HepG2 (cell line): Measurements from ENCODE around the gene IL17A. TPM values are rescaled to one million over a fixed set of nuclear protein-coding genes. Genes with fewer than 3 reads are reported as not detected.

Experiments used
- ATAC-seq: fragments of 200-7000 bp; cut with Tn5 transposase; 3 replicates; pipeline ENCODE4 v1.9.1; 2020; ENCODE audit warnings: mild to moderate bottlenecking, moderate library complexity
- BruUV-seq: library from RNA; stranded (reverse); fragments of 400-500 nt; replicated peaks from 2 replicates; lab custom pipeline; 2021; lab: Mats Ljungman, UMichigan
- CTCF ChIA-PET: fragments of 300-600 bp; formaldehyde crosslinking; extraction: SDS; loops from one replicate; lab custom pipeline; 2021; ENCODE audit warnings: low total read pairs, inconsistent platforms, low intra/inter-chr PET ratio; lab: Yijun Ruan, JAX
- POLR2A ChIA-PET: fragments of 350-600 bp; sonication (Branson Sonifier 250); formaldehyde crosslinking; loops from one replicate; lab custom pipeline; 2020; ENCODE audit warnings: antibody characterized with exemption, inconsistent platforms; lab: Yijun Ruan, JAX
- DNase-seq: peaks from one replicate; pipeline ENCODE4 v3.0.0-alpha.2; 2015; ENCODE audit warnings: low spot score
- FAIRE-seq: peaks from 3 replicates; lab custom pipeline; 2011; peaks lifted over from hg19 to GRCh38; lab: Jason Lieb, UNC
- H2AFZ ChIP-seq: one replicate; pipeline ENCODE4 v1.6.1; 2011; ENCODE audit warnings: low read length, inconsistent platforms
- H3K27ac ChIP-seq: fragments of 300-600 bp; 3 replicates; pipeline ENCODE4 v1.8.0; 2011; ENCODE audit warnings: mixed run types, mild to moderate bottlenecking, mixed read lengths, low read length, inconsistent platforms; ENCODE audit not compliant: insufficient read depth; ENCODE audit errors: extremely low read length
- H3K27me3 ChIP-seq, 2 experiments: fragments of 200-600 bp in 1 of 2; 2 replicates in 1 of 2; 3 replicates in 1 of 2; pipeline versions ENCODE4 v1.6.0 to v1.8.0; 2011; ENCODE audit warnings: low read length in 2 of 2, mild to moderate bottlenecking in 2 of 2, moderate library complexity in 2 of 2, inconsistent platforms in 1 of 2; ENCODE audit not compliant: insufficient read depth in 2 of 2, control insufficient read depth in 1 of 2
- H3K36me3 ChIP-seq, 2 experiments: fragments of 200-600 bp in 1 of 2; replicated peaks in 1 of 2; 2 replicates in 1 of 2; 3 replicates in 1 of 2; pipeline versions ENCODE4 v1.5.1 to v1.8.0; 2011; ENCODE audit warnings: low read length in 2 of 2, inconsistent platforms in 1 of 2; ENCODE audit not compliant: insufficient read depth in 2 of 2, control insufficient read depth in 1 of 2
- H3K4me1 ChIP-seq: 2 replicates; pipeline ENCODE4 v1.5.1; 2012; ENCODE audit warnings: low read length, inconsistent platforms; ENCODE audit not compliant: insufficient read depth
- H3K4me2 ChIP-seq: 2 replicates; pipeline ENCODE4 v1.6.0; 2011; ENCODE audit warnings: low read depth, low read length, inconsistent platforms
- H3K4me3 ChIP-seq, 3 experiments: fragments of 200-600 bp in 1 of 3; sonication (generic), shearing (Covaris generic) in 1 of 3; replicated peaks in 1 of 3; 2 replicates each; pipeline ENCODE4 v1.5.1; 2011 to 2016; ENCODE audit warnings: low read length in 3 of 3, inconsistent platforms in 2 of 3, low read depth in 2 of 3, mild to moderate bottlenecking in 2 of 3, control low read depth in 1 of 3, mixed read lengths in 1 of 3; ENCODE audit not compliant: insufficient read depth in 1 of 3
- H3K79me2 ChIP-seq: one replicate; pipeline ENCODE4 v1.6.1; 2011; ENCODE audit warnings: low read length, inconsistent platforms; ENCODE audit not compliant: insufficient read depth
- H3K9ac ChIP-seq: 2 replicates; pipeline ENCODE4 v1.6.0; 2011; ENCODE audit warnings: mild to moderate bottlenecking, low read depth, low read length, inconsistent platforms; ENCODE audit not compliant: insufficient read depth
- H3K9me3 ChIP-seq: 2 replicates; pipeline ENCODE4 v1.5.1; 2012; ENCODE audit warnings: mild to moderate bottlenecking, low read length
- H4K20me1 ChIP-seq: 2 replicates; pipeline ENCODE4 v1.6.0; 2011; ENCODE audit warnings: inconsistent platforms, mild to moderate bottlenecking, low read length, moderate library complexity; ENCODE audit not compliant: insufficient read depth
- BRCA1 ChIP-seq: sonication (generic); formaldehyde crosslinking; IDR thresholded peaks from 2 replicates; pipeline ENCODE4 v1.4.0; 2020; ENCODE audit warnings: missing genetic modification reagents
- CEBPZ ChIP-seq: IDR thresholded peaks from 2 replicates; pipeline ENCODE4 v1.6.1; 2012; ENCODE audit warnings: low read length, improper control_type of control experiment
- GFI1 ChIP-seq: sonication (generic); formaldehyde crosslinking; IDR thresholded peaks from 2 replicates; pipeline ENCODE4 v1.5.0; 2020; ENCODE audit warnings: missing genetic modification reagents, mild to moderate bottlenecking, borderline replicate concordance
- MAFF ChIP-seq: IDR thresholded peaks from 2 replicates; pipeline ENCODE4 v1.6.1; 2011; ENCODE audit warnings: low read depth, low read length, improper control_type of control experiment
- MXD3 ChIP-seq: IDR thresholded peaks from 2 replicates; pipeline ENCODE4 v1.6.1; 2016; ENCODE audit warnings: mild to moderate bottlenecking, missing biosample characterization, missing genetic modification reagents
- MXD4 ChIP-seq: IDR thresholded peaks from 2 replicates; pipeline ENCODE4 v1.6.1; 2016; ENCODE audit warnings: mild to moderate bottlenecking, missing biosample characterization, missing genetic modification reagents
- MXI1 ChIP-seq: IDR thresholded peaks from 3 replicates; pipeline ENCODE4 v1.6.1; 2012; ENCODE audit warnings: low read depth, low read length, inconsistent platforms, borderline replicate concordance
- U2AF2 ChIP-seq: fragments of 200-400 bp; formaldehyde crosslinking; IDR thresholded peaks from 2 replicates; pipeline ENCODE4 v1.6.1; 2017; ENCODE audit warnings: low read depth, mild to moderate bottlenecking, low read length
- ZBTB49 ChIP-seq: sonication (generic); formaldehyde crosslinking; IDR thresholded peaks from 2 replicates; pipeline ENCODE4 v1.4.0; 2020; ENCODE audit warnings: missing genetic modification reagents, borderline replicate concordance
- ZFP41 ChIP-seq: sonication (generic); formaldehyde crosslinking; IDR thresholded peaks from 2 replicates; pipeline ENCODE4 v1.4.0; 2020; ENCODE audit warnings: mild to moderate bottlenecking, missing genetic modification reagents, borderline replicate concordance
- ZNF143 ChIP-seq: sonication (generic); formaldehyde crosslinking; IDR thresholded peaks from 2 replicates; pipeline ENCODE4 v1.4.0; 2020; ENCODE audit warnings: missing genetic modification reagents
- ZNF251 ChIP-seq: sonication (generic); formaldehyde crosslinking; IDR thresholded peaks from 2 replicates; pipeline ENCODE4 v1.9.0; 2021; ENCODE audit warnings: mild to moderate bottlenecking, missing genetic modification reagents
- ZNF292 ChIP-seq: sonication (generic); formaldehyde crosslinking; IDR thresholded peaks from 2 replicates; pipeline ENCODE4 v1.8.1; 2022; ENCODE audit warnings: mild to moderate bottlenecking, low read depth, missing genetic modification reagents, borderline replicate concordance
- ZNF44 ChIP-seq: sonication (generic); formaldehyde crosslinking; IDR thresholded peaks from 2 replicates; pipeline ENCODE4 v1.5.1; 2020; ENCODE audit warnings: mild to moderate bottlenecking, missing genetic modification reagents
- ZNF614 ChIP-seq: IDR thresholded peaks from 2 replicates; pipeline ENCODE4 v1.6.1; 2018; ENCODE audit warnings: missing biosample characterization, missing genetic modification reagents, inconsistent platforms, borderline replicate concordance
- ZNF629 ChIP-seq: sonication (generic); formaldehyde crosslinking; conservative IDR thresholded peaks from 2 replicates; pipeline ENCODE4 v1.5.0; 2020; ENCODE audit warnings: missing genetic modification reagents
- whole genome bisulfite sequencing: methylation state at CpG from one replicate; pipeline ENCODE4 v1.1.6; 2017; ENCODE audit warnings: low lambda C conversion rate; 5-methylcytosine and 5-hydroxymethylcytosine counted together
- in situ Hi-C: cut with HindIII; loops from 2 replicates; pipeline ENCODE4 v1.10.0; 2017; ENCODE audit warnings: low pct_unique_long_range_greater_than_20kb; ENCODE audit not compliant: extremely low pct_ligation_motif_present
- intact Hi-C: fragments of 100-400 bp; cut with micrococcal nuclease; formaldehyde crosslinking; loops from one replicate; pipeline ENCODE4 v1.10.0; 2022; ENCODE audit not compliant: unreplicated experiment
- polyA plus RNA-seq, 8 experiments: library from polyadenylated mRNA; depleted of rRNA in 3 of 8; stranded (reverse) in 7 of 8; unstranded in 1 of 8; fragments of >200 nt; fragmentation: Illumina TruSeq in 4 of 8; extraction: Trizol in 4 of 8; gene quantifications; 2 replicates each; pipeline versions ENCODE4 v1.2.1 to v1.2.3, GENCODE V29; 2011 to 2016; ENCODE audit warnings: low read depth in 4 of 8, missing spikeins in 1 of 8, mixed read lengths in 1 of 8; ENCODE audit not compliant: insufficient read depth in 1 of 8
- total RNA-seq, 5 experiments: library from RNA; depleted of rRNA; stranded (reverse); fragments of >200 nt; fragmentation: Illumina TruSeq; extraction: Trizol; gene quantifications; 2 replicates each; pipeline ENCODE4 v1.2.3, GENCODE V29; 2016; ENCODE audit warnings: low read depth in 1 of 5
- TF ChIP-seq, protein P1 (sequence below): sonication (generic); formaldehyde crosslinking; IDR thresholded peaks from 2 replicates; pipeline ENCODE4 v1.8.0; 2022; ENCODE audit warnings: missing genetic modification reagents, mild to moderate bottlenecking, moderate library complexity, borderline replicate concordance

The IL17A gene
- total and polyA plus RNA-seq, 2 of the 13 experiments (the other 11 are each of a cell fraction or from before 2014, with no cell fraction given), result not detected

DNA sequence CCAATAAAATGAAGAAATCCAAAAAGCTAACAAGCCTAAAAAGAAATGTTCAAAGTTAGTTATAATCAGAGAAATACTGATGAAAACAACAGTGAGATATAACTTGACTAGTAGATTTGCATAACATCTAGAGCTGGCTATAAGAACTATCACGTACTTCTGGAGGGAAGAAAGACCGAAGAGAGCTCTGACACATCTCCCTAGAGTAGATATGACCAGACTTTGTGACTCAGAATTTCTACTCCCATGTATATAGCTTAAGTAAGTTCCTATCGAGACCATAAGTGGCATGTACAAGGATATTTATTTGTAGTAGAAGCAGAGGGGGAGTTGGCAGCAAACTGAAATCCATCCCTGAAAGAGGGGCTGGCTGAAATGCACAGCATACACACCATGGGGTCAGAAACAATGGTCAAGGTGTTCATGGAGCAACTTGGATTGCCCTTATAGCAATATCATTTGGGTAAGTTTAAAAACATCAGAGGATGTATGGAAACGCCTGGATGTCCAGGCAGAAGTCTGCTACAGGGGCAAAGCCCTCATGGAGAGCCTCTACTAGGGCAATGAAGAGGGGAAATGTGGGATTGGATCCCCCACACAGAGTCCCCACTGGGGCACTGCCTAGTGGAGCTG lies 25.6 kb upstream of the IL17A start:
- intact Hi-C loops, result no loop called here
- Histone ChIP-seq H4K20me1 (no peaks in the 10 kb centered on the region), H3K4me1 (peaks cover 9% of the 10 kb centered on the region), H3K79me2 (no peaks in the 10 kb centered on the region), H3K27me3 (peaks cover 0 to 4% of the 10 kb centered on the region in 2 experiments; a peak in 1 of 5 replicates), H3K27ac (no peak overlapping the region), H3K9me3 (peaks cover 6% of the 10 kb centered on the region; the same call in 1 of the 2 replicates), H3K4me3 (no peak overlapping the region), H3K36me3 (no peaks in the 10 kb centered on the region), H3K4me2 (no peak overlapping the region), H3K9ac (no peak overlapping the region), H2AFZ (no peak overlapping the region)
- WGBS, result 6% methylated on average over 4 of the region's 4 CpGs
- ATAC-seq (no peak), DNase-seq (no peak), FAIRE-seq (no peak)
- CTCF ChIA-PET, result no interaction called here
- in situ Hi-C loops, result loop anchor here (5.0 to 25.0 kb wide), 4 partner anchors 74 to 502 kb away; partner anchors contain the start of gene TMEM14A
- no TSS peak for BruUV-seq
- POLR2A ChIA-PET, result no interaction called here
- TF ChIP-seq GFI1 (CRISPR knock-in tag) (no peak), ZNF251 (CRISPR knock-in tag) (no peak), MXD3 (CRISPR knock-in tag) (no peak), ZNF614 (CRISPR knock-in tag) (no peak), ZNF44 (CRISPR knock-in tag) (no peak), CEBPZ (no peak), ZBTB49 (no peak), BRCA1 (no peak), U2AF2 (no peak), MXD4 (CRISPR knock-in tag) (no peak), MAFF (no peak), ZNF143 (CRISPR knock-in tag) (no peak), ZNF292 (CRISPR knock-in tag) (no peak), MXI1 (no peak), ZFP41 (CRISPR knock-in tag) (no peak), ZNF629 (CRISPR knock-in tag) (no peak)
- TF ChIP-seq, protein P1, sequence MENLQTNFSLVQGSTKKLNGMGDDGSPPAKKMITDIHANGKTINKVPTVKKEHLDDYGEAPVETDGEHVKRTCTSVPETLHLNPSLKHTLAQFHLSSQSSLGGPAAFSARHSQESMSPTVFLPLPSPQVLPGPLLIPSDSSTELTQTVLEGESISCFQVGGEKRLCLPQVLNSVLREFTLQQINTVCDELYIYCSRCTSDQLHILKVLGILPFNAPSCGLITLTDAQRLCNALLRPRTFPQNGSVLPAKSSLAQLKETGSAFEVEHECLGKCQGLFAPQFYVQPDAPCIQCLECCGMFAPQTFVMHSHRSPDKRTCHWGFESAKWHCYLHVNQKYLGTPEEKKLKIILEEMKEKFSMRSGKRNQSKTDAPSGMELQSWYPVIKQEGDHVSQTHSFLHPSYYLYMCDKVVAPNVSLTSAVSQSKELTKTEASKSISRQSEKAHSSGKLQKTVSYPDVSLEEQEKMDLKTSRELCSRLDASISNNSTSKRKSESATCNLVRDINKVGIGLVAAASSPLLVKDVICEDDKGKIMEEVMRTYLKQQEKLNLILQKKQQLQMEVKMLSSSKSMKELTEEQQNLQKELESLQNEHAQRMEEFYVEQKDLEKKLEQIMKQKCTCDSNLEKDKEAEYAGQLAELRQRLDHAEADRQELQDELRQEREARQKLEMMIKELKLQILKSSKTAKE (CRISPR knock-in tag), result no peak
